GM12892 (cell line): ENCODE data around the gene ZBTB46.

Experiments
- POLR2A ChIP-seq: IDR thresholded peaks from 2 replicates; pipeline ENCODE4 v1.6.1; 2011; ENCODE audit warnings: low read depth, low read length, control low read depth
- TAF1 ChIP-seq: IDR thresholded peaks from 2 replicates; pipeline ENCODE4 v1.6.1; 2011; ENCODE audit warnings: low read depth, mild to moderate bottlenecking, control low read depth, low read length, borderline replicate concordance

- TF ChIP-seq POLR2A (peak; percentile 38; the same call in 1 of the 2 replicates), TAF1 (no peak)
These were observed 134.3 kb downstream of the ZBTB46 start, which contains the start of gene TNFRSF6B for GRCh38 chr20:63696628-63697356.
